H1 (cell line): Measurements from ENCODE around the gene COMT. TPM values are rescaled to one million over a fixed set of nuclear protein-coding genes. Genes with fewer than 3 reads are reported as not detected.

Source experiments
- ASH2L ChIP-seq: fragments of 200-600, 300-600 bp; sonication (generic); IDR thresholded peaks from one replicate; pipeline ENCODE4 v1.7.1; 2017; ENCODE audit warnings: low read length
- CTCF ChIP-seq, 3 experiments: IDR thresholded peaks; 1 replicate in 2 of 3; 2 replicates in 1 of 3; pipeline versions ENCODE4 v1.5.1 to v1.6.1; 2011; ENCODE audit warnings: low read length in 3 of 3, mild to moderate bottlenecking in 3 of 3, inconsistent platforms in 2 of 3, low read depth in 1 of 3, moderate library complexity in 1 of 3; ENCODE audit not compliant: insufficient read depth in 1 of 3; ENCODE audit errors: control extremely low read depth in 1 of 3
- polyA plus RNA-seq, 7 experiments: library from polyadenylated mRNA; depleted of rRNA in 3 of 7; stranded (reverse) in 5 of 7; unstranded in 2 of 7; fragments of >200 nt in 5 of 7; fragments of 200-250 nt in 2 of 7; gene quantifications; 1 replicate in 5 of 7; 2 replicates in 1 of 7; 4 replicates in 1 of 7; pipeline versions ENCODE4 v1.2.1 to v1.2.3, GENCODE V29; 2011 to 2013; ENCODE audit warnings: missing spikeins in 2 of 7, mixed read lengths in 2 of 7
- total RNA-seq: library from RNA; stranded (reverse); fragmentation: NEBNext Ultra II Directional; extraction: Animal tissue kit (Norgen Biotek cat#: 25700); gene quantifications from 2 replicates; pipeline ENCODE4 v1.2.1, GENCODE V29; 2021

The COMT gene
- total and polyA plus RNA-seq, 2 of the 8 experiments (the other 6 are each of a cell fraction or from before 2014, with no cell fraction given) = 15.2 to 33.7 TPM

- TF ChIP-seq CTCF (IDR thresholded peaks at IDR 0.05; ENCODE audit: control extremely low read depth in 1 of 3, insufficient read depth in 1 of 3, low read depth in 1 of 3, low read length in 3 of 3) (no peak), ASH2L (no peak)
Measured at GRCh38 chr22:19931514-19931913, 10.1 kb upstream of the COMT start (continued).
